HG03460 (cell line): Measurements from ENCODE around the gene PCDHB1.

ENCODE experiments used
- ATAC-seq: cut with Tn5 transposase; IDR thresholded peaks from one replicate; pipeline ENCODE4 v1.9.1; 2021; ENCODE audit not compliant: unreplicated experiment

PCDHB1 gene

GRCh38 chr5:141050622-141051520, at the start of gene PCDHB1:
PCDHB1 (plus strand) TSS chr5:141051374; CDS start chr5:141051471, 97 bp downstream.
- ATAC-seq, result no peak

- no peak for ATAC-seq
Measured at GRCh38 chr5:141001446-141001843, 49.7 kb upstream of the PCDHB1 start.

- no peak for ATAC-seq
Measured at GRCh38 chr5:141001844-141002604, 49.1 kb upstream of the PCDHB1 start.

- ATAC-seq, result no peak
Measured at GRCh38 chr5:141002605-141002965, 48.6 kb upstream of the PCDHB1 start.

- ATAC-seq, result no peak
Measured at GRCh38 chr5:141003031-141003430, 48.1 kb upstream of the PCDHB1 start.

GRCh38 chr5:141003791-141004611, 47.2 kb upstream of the PCDHB1 start:
- ATAC-seq, result no peak

GRCh38 chr5:141007791-141008190, 43.4 kb upstream of the PCDHB1 start:
- ATAC-seq, result no peak

- ATAC-seq, result no peak
Measured at GRCh38 chr5:141010047-141010793, 41.0 kb upstream of the PCDHB1 start.

GRCh38 chr5:141017943-141018342, 33.2 kb upstream of the PCDHB1 start:
- no peak for ATAC-seq

GRCh38 chr5:141022384-141022783, 28.8 kb upstream of the PCDHB1 start:
- no peak for ATAC-seq

GRCh38 chr5:141031006-141031405, 20.2 kb upstream of the PCDHB1 start:
- ATAC-seq, result no peak

- no peak for ATAC-seq
Measured at GRCh38 chr5:141032626-141033025, 18.5 kb upstream of the PCDHB1 start.

GRCh38 chr5:141039061-141039460, 12.1 kb upstream of the PCDHB1 start:
- ATAC-seq, result no peak

GRCh38 chr5:141039517-141039916, 11.7 kb upstream of the PCDHB1 start:
- ATAC-seq, result no peak

- no peak for ATAC-seq
Measured at GRCh38 chr5:141040093-141040770, 10.9 kb upstream of the PCDHB1 start.

- no peak for ATAC-seq
Measured at GRCh38 chr5:141040771-141041426, 10.3 kb upstream of the PCDHB1 start.

GRCh38 chr5:141041427-141041785, 9.8 kb upstream of the PCDHB1 start:
- no peak for ATAC-seq

GRCh38 chr5:141042555-141042954, 8.6 kb upstream of the PCDHB1 start:
- ATAC-seq, result no peak

GRCh38 chr5:141051521-141051866, 320 bp downstream of the PCDHB1 start:
- no peak for ATAC-seq

- ATAC-seq, result no peak
Measured at GRCh38 chr5:141077826-141078225, 26.7 kb downstream of the PCDHB1 start.
